ENCODE measurements around the gene AUTS2.

The AUTS2 gene

DNA sequence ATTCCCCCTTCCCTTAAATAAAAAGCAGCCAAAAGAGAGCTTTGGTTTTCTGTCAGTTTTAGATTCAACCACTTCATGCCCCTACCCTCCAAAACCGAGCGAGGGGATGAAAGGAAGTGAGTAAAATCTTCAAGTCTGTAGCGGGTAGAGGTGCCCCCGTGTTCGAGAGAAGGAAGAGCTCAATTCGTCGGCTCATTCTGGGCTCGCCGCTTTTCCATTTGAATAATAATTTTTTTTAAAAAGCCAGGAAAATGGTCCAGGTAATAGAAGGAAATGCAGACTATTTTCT, 1097.5 kb downstream of the AUTS2 start:
- no peak for DNase-seq

DNA sequence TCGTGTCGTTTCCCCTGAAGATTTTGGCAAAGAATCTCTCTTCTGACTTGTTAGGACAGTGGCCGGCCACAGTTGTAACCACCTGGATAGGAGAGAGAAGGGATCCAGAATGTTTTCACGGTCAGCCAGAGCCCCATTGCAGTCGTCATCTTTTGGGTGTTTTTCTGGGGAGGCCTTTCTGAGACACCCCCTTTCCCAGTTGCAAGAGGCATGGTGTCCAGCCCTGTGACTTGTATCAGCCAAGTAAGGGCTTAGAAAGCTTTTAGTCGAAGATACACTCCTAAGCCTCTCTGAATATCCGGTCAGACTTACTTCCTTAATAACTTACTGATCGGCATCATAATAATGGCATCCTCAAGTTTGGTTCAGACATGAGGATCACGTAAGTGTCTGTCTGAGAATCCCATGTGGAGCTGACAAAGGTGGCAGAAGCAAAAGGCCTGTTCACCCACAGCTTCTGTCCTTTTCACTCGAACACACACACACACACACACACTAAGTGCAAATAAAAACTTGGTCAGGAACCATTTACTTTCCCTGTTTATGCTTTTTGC, 1098.0 kb downstream of the AUTS2 start:
- no peak for DNase-seq

DNA sequence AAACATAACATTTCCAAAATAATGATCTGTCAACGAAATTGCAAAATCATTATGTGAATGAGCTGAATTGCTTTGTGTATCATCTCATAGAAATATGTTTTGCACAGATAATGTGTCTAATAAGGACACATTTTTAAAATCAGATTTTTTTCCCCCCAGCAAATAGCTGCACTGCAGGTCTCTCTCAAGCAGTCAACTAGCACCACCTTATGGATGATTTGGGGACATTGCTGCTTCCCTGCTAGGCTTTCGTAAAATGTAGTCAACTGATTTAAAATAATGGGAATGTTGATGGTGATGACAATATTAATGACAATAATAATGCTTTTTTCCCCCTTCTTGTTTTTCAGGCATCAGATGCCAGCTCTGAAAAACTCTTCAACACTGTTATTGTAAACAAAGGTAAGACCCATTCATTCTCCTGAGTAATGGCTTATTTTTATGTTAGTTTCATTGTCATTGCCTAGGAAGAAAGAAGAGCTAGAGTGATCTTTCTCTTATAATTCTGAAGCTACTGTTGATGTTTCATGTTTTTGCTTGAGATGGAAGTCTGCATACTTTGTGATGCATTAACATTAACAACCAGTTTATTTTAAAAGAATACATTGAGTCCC, 1100.1 kb downstream of the AUTS2 start:
- DNase-seq: no peak

DNA sequence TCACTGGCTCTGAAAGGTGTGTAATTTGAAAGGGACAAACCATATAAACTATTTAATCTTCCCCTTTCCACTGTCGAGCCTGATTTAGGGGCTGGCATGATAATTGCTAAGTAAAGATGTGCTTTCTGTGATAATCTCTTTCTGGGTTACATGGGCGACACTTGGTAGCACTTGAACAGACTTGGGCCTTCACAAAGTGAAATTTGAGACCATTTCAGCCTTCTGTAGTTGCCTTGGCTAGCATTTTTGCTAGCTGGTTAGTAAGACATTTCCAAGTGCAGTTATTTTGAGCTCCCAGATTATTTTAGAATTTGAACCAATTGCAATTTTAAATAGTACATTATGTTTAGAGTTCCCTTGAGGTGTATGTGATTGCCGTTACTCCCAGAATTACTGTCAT, 1101.0 kb downstream of the AUTS2 start:
- no peak for DNase-seq

DNA sequence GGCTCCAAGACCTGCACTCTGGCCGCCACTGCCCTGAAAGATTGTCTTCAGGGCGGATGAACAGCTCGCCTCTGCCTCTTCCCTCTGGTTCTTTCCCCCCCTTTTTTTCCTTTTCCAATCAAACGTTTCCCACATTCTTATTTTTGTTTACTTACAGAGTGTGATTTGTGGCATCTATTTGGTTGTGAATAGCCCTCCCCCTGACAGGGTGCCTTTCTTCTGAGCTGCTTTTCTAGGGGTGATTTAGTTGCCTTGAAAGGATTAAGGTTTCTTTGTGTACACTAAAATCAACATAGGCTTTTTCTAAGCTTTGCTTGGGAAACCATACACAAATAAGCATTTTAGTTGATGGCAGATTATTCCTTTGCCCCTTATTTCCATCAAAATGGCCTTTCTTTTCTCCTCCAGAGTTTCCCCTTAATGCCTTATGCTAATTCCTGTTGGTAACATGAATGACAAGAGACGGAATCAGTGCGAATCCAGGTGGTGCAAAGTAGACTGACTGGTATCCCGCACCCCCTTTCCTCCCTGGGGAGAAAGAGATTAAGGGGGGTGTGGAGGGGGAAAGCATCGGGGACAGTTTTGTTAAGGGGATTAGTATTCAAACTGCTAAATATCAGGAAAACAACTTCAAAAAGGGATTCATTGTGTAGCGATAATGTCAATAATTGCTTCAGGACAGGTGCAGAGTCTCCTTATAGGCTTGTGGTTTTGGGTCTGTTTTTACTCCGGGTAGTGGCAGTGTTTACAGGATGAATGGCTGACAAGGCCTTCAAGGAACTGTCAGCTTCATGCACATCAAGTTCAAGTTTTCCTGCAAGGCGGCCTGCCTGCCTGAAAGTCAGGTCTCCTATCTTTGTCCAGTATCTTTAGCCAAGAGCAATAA, 1102.0 kb downstream of the AUTS2 start:
- no peak for DNase-seq

DNA sequence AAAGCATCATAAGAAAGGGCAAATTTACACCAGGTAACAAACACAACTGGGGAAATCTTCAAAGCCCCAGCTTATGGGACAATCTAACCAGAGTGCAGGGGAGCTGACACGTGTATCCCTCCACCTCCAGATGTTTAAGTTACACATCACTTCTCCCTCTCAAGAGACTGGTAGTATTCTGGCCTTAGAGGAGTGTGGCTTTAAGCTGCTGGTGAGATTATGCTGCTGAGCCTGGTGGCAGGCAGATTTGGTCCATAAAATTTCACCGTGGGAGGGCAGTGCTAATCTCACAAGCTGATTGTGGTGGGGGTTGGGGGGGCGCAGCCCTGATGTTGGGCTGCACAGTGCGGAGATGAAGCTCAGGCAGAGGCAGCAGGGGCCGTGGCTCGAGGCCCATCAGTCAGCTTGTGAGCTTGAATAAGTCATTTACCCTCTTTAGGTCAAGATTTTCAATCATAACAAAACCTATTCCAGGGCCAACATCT, 1102.7 kb downstream of the AUTS2 start:
- DNase-seq: no peak

DNA sequence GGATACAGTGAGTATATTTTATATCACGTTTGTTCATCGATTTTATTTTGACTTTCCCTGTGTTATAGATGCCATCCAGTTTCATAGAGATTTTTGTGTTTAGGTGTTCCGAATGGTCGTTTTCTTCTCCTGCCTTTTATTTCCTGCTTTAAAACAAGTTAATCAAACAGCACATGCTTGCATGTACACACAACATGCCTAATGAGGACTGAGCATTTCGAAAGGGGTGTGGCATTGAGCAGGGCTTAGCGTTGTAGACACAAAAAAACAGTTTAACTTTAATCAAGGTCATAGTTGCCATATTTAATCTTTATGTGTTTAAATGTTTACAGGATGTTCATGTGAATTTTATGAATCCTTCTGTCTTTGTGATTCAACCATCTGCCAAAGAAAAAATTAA, 1103.2 kb downstream of the AUTS2 start:
- no peak for DNase-seq

DNA sequence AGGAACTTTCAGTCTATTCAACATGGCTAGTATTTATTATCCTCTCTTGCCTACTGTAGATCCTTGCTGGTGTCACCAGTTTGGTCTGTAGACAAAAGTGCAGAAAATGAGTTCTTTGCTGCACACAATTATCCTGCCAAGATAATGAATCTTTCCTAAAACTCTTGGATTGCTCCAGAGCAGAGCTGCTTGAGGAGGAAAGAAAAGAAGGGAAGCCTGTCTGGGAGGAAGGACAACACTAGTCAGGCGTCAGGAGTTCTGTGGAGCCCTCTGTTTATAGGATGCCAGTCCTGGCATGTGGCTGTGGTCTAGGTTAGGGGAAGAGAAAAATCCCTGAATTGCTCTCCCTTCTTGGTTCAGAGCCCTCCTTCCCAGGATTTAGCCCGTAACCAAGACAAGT, 1103.7 kb downstream of the AUTS2 start:
- no peak for DNase-seq

DNA sequence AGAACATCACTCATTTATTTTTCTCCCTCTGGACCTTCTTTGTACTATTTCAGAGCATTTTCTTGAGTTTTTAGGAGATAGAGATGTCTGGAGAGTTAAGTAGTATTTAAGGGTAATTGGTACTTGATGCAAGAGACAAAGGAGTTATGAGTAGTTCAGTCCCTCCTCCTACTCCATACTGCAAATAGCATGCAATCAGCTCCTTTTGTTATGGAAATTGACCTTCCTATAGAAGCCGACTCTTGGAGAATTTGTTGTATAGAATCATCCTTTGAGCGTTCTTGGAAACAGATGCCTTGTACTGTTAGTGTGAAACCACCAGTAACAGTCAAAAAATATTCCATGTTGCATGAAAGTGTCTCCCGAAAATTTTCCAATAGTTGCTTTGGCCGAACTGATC, 1105.5 kb downstream of the AUTS2 start:
- DNase-seq: no peak

DNA sequence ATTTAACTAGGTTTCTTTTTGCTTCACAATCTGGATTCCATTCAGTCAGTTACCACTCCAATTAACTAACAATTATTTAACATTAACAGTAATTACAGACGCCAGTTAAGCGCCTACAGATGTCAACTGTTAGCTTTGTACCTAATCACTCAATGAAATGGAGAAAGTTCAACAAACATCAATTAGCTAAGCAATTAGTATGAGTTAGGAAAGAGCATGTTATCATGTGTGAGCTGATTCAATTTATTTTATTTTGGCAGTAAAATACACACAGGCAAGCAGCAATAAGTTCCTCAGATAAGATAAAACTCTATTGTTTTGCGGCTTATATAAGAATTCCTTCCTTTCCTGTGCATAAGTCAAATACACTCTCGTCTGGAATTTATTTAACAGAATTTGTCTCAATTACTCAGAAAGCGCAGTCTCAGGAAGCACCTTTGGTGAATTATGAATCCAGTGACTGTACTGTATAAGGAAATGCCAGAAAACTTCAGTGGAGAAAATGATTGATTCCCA, 1106.6 kb downstream of the AUTS2 start:
- no peak for DNase-seq

DNA sequence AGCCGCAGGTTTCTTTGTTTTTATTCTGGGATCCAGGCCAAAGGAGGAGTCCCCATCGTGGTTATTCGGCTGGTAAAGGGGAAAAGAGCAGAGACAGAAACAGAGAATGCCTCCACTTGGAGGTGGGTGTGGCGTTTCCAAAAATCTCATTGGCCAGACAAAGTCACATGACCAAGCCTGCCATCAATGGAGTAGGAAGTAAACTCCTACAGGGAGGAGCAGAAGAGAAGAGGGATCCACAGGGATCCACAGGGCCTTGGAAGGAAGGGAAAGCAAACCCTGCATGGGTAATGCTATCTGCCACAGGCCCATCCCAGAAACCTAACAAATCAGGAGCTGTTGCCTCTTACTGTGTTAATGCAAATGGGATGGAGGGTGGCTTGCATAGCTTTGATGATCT, 1107.9 kb downstream of the AUTS2 start:
- DNase-seq: no peak

DNA sequence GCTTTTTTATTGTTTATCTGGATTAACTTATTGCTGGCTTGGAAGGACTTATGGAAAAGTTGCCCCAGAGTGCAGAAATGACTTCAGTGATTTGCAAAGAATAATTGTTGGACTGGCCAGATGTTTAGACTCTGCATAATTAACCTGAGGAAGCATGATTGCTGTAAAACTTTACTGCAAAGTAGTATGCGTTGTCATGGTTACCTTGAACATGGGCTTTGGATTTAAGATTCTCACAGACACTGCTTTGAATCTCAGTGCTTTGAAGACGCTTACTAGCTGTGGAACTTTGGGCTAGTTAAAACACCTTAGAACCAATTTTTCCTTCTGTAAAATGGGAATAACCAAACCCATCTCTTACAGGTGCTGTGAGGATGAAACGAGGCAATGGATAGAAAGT, 1108.4 kb downstream of the AUTS2 start:
- no peak for DNase-seq

DNA sequence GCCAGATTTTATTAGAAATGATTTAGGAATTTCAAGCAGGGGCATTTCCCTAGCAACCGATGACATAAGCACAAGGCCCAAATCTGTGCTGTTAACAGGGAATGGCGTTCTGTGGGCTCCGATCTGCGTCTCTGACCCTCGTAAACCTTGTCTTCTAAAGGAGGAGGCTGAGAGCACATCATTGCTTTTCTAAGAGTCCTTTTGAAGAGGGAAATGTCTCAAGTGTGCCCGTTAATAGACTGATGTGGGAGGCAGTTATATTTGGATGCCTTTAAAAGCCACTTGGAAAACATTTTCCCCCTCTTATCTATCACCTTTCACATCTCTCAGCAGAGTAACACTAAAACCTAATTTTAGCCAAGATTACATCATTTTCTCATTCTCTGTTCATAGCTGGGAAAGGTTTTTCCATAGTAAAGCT, 1109.6 kb downstream of the AUTS2 start:
- DNase-seq: no peak

DNA sequence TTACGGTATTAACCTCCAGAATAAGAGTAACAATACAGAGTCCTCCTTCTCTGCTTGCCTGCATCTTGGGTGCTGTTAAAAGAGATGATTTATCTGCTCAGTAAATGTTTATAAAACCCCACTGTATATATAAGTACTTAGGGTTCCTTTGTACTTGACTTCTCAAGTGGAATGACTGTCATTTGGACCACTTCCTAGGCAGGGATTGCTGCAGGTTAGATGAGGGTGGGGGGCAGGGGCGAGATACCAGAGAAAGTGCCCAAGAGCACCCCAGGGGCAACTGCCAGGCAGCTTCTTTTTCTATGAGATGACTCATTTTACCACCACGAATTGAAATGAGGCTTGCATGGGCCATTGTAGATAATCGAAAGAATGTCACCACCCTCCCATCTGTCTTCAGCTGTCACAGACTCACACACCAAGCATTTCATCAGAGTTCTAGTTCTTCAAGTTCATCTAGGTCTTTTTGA, 1111.8 kb downstream of the AUTS2 start:
- DNase-seq: no peak

DNA sequence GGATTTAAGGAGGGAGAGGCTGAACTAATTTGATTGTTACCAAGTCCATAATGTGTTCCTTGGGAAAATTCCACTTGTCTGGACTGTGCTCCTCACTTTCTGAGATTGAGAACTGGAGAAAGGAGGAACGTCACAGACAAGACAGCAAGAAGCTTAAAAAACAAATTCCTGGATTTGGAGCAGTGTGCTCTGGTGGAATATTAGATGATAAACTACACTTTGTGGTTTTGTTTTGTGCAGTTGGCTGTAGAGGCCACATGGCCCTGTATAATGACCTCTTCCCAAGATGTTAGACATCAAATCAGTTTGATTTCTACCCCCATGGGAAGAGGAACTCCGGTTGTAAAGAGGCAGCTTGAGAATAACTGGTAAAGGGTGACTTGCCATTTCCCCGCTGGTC, 1112.4 kb downstream of the AUTS2 start:
- no peak for DNase-seq

DNA sequence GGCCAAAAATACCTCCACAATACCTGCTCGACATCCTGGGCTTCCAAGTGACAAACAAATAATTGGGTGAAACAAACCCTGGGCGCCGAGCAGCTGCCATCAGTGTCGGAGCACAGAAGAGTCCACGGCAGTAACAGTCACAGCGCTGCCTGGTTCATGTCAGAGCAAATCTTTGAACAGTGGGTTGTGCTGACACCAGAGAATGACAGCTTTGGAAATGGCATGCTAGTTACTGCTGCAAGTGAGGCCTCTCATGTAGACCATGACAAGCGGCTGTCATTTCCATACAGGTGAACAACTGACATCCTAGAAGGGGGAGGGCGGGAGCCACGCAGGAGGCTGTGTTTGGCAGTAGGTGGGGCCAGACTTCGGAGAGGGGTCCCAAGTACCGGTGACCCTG, 1113.2 kb downstream of the AUTS2 start:
- DNase-seq: no peak

DNA sequence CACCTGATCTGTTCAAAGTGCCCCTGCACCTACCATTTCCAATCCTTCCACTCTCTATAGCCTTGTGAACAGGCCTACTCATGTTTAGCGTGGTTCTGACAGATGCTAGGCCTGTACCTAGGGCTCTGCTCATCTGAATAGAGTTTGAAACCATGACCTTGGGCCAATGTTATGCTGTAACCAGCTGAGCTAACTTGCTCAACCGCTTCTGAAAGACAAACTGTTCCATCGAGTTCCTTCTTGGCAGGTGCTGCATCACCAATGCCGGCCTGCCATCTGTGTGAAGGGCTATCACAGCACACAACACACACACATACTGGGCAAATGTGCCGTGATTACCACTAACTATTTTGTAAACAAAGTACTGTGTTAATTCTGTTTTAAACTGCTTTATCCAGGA, 1114.7 kb downstream of the AUTS2 start:
- no peak for DNase-seq

DNA sequence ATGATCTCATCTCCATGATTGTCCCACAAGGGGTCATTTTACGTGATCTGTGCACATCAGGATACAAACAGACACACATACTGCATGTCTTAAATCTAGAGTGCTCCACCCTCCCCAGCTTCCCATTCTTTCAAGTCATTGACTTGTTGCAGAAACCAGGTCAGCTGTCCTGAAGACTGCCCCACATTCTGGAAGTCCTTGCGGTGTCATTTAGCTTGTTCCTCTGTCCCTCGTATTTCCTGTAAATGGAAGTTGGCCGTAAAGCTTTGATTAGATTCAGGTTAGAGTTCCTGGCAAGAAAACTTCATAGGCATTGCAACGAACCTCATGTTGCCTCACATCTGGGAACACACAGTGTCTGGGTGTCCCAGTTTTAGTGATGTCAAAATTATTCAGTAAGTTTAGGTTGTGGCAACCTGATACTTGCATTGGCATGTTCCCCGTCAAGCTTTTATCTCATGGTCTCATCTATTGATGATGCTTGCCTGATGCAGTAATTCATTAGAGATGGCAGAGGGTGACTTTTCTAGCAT, 1116.3 kb downstream of the AUTS2 start:
- DNase-seq: no peak

DNA sequence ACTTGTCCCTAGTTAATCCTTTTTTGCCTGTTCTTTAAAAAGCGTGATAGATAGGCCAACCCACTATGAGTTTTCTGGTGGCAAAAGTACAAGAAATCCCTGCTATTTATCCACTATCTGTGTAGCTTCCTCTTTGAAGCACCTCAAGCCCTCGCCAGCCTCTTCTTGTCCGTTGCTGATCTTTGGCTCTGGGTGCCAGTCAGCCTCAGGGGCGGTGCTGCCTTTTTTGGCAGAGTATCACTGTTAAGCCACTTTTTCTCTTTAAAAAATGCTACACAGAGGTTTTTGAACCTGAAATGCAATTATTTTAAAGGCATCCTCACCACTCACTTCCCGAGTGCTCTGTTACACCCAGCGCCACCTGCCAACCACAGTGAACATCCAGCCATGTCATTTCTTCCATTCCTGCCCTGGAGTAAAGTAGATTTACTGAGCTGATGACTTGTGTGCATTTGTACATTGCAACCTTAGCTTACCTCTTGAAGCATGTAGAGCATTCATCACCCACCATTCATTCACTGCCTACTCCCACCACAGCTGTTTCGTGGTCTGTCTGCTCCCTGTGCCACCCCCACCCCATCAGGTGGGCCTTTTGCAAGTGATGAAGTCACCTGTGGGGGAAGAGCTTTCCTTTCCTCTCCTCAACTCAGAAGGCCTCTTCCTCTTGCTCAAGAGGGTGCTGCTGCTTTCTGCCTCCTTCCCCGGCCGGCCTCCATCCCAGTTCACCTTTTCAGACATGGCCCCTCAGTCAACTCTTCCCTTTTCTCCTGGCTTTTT, 1119.5 kb downstream of the AUTS2 start:
- no peak for DNase-seq

DNA sequence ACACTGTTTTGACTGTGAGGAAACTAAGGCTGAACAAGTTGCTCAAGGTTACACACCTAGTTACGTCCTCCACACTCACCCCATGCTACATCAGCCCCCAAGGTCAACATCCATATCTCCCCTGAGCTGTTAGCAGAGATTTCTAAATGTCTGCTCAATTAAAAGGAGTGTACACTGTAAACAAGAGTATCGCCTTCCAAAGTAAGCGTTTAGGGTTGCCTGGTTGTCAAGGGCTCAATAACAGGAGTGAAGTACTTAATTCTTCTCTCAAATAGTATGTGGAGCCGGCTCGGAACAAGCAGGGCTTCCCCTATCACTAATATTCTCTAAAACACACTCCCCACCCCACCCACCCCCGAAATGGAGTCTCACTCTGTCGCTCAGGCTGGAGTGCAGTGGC, 1120.8 kb downstream of the AUTS2 start:
- no peak for DNase-seq

DNA sequence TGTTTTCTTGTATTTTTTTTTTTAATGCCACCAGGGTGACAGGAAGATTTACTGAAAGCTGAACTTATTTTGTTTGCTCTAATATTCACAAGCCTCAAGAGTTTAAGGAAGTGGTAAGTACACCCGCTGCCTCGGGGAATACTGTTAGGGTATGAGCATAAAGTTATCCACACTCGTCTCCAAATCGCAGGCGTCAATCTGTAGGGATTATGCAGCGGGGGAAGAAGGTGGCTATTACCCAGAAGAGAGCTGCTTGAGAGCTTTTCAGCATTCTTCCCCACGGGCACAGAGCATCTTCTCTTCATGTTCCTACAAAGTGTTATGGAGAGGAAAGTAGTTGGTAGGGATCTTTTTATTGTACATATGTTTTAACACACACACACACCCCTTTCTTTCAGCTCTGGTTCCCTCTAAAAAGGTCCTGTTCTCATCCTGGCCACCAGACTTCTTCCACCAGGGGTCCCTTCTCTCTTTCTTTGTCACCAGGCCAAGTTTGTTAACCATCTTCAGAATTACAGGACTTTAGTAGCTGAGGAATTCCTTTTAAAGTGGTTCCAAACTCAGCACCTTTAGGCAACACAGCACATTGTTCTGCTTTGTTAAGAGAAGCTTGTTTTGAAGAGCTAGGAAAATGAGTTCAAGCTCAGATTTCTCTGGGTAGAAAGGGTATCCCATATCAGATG, 1122.1 kb downstream of the AUTS2 start:
- DNase-seq: no peak

DNA sequence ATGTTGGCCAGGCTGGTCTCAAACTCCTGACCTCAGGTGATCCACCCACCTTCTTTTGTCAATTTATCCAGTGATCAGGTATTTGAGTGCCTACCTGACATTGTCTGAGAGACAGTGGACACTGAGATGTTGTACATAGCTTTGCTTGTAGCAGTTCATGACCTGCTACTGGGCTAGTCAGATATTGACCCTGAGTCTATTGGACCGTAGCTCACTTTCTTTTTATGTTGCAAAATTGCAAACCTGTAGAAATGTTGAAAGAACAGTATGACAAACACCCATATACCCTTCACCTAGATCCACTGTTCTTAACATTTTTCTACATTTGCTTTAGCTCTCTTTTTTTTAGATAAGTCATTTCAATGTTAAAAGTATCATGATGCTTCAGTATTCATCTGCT, 1123.2 kb downstream of the AUTS2 start:
- no peak for DNase-seq

All from left hindlimb (tissue), 1 donor.